Measurements from ENCODE around the gene ADD3. TPM values are rescaled to one million over a fixed set of nuclear protein-coding genes. Genes with fewer than 3 reads are reported as not detected.

Gene ADD3
- total and polyA plus RNA-seq, 2 of the 13 experiments (the other 11 are each of a cell fraction or from before 2014, with no cell fraction given), result 44.7 to 57.5 TPM

DNA sequence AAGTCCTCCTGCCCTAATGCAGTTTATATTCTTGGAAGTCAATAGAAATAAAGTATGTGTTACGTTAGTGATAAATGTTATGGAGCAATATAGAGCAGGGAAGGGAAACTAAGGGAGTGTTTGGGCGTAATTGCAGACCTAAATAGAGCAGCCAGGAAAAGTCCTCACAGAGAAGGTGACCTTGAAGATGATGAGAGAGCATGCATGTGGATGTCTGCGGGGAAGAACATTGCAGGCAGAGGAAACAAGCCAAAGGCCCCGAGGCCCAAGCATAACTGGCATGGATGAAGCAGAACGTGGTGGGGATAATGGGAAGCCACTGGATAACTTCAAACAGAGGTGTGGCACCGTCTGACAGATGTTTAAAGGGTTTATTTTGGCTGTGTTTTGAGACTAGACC lies 12.5 kb downstream of the ADD3 start:
- Histone ChIP-seq H3K36me3 (replicated peaks in 1 of 2; ENCODE audit: control insufficient read depth in 1 of 2, insufficient read depth in 2 of 2, low read length in 2 of 2) (no peaks in the 10 kb centered on the region; a peak in 1 of 5 replicates), H3K4me2 (ENCODE audit: low read depth, low read length) (no peak overlapping the region), H2AFZ (ENCODE audit: low read length) (no peak overlapping the region), H3K9ac (ENCODE audit: insufficient read depth, low read depth, low read length) (no peak overlapping the region), H3K9me3 (ENCODE audit: low read length) (no peaks in the 10 kb centered on the region), H3K27me3 (ENCODE audit: control insufficient read depth in 1 of 2, insufficient read depth in 2 of 2, low read length in 2 of 2) (no peaks in the 10 kb centered on the region), H4K20me1 (ENCODE audit: insufficient read depth, low read length) (peaks cover 5% of the 10 kb centered on the region; the same call in 1 of the 2 replicates), H3K4me1 (ENCODE audit: insufficient read depth, low read length) (0 out of 2 replicates have a peak, but pooled peaks cover 4% of the 10 kb centered on the region), H3K79me2 (ENCODE audit: insufficient read depth, low read length) (peaks cover 74% of the 10 kb centered on the region), H3K4me3 (replicated peaks in 1 of 3; ENCODE audit: insufficient read depth in 1 of 3, low read depth in 2 of 3, low read length in 3 of 3) (no peak overlapping the region), H3K27ac (ENCODE audit: extremely low read length, insufficient read depth, low read length) (no peak overlapping the region)
- POLR2A ChIA-PET, result no interaction called here
- no peak for ATAC-seq
- BruUV-seq (replicated peaks), result no TSS peak
- 97% methylated on average over 6 of the region's 6 CpGs for WGBS (ENCODE audit: low lambda C conversion rate)
- intact Hi-C loops (cut with micrococcal nuclease; ENCODE audit: unreplicated experiment), result no loop called here
- in situ Hi-C loops (cut with HindIII; ENCODE audit: extremely low pct_ligation_motif_present, low pct_unique_long_range_greater_than_20kb), result loop anchor here (25.0 kb wide), 1 partner anchor 133 kb away; no protein-coding TSS in a partner anchor
- CTCF ChIA-PET (ENCODE audit: low intra/inter-chr PET ratio, low total read pairs), result no interaction called here
- TF ChIP-seq ZSCAN25 (CRISPR knock-in tag; IDR thresholded peaks at IDR 0.05), result no peak
- no peak for TF ChIP-seq NCOA5 (CRISPR knock-in tag; IDR thresholded peaks at IDR 0.05)
- TF ChIP-seq ZNF547 (CRISPR knock-in tag; IDR thresholded peaks at IDR 0.05), result no peak
- TF ChIP-seq ZKSCAN1 (IDR thresholded peaks at IDR 0.05; ENCODE audit: low read length), result no peak
- no peak for TF ChIP-seq SCMH1 (CRISPR knock-in tag; IDR thresholded peaks at IDR 0.05; ENCODE audit: borderline replicate concordance)
- no peak for TF ChIP-seq ZNF83 (CRISPR knock-in tag; IDR thresholded peaks at IDR 0.05; ENCODE audit: borderline replicate concordance)
- TF ChIP-seq, protein P1, sequence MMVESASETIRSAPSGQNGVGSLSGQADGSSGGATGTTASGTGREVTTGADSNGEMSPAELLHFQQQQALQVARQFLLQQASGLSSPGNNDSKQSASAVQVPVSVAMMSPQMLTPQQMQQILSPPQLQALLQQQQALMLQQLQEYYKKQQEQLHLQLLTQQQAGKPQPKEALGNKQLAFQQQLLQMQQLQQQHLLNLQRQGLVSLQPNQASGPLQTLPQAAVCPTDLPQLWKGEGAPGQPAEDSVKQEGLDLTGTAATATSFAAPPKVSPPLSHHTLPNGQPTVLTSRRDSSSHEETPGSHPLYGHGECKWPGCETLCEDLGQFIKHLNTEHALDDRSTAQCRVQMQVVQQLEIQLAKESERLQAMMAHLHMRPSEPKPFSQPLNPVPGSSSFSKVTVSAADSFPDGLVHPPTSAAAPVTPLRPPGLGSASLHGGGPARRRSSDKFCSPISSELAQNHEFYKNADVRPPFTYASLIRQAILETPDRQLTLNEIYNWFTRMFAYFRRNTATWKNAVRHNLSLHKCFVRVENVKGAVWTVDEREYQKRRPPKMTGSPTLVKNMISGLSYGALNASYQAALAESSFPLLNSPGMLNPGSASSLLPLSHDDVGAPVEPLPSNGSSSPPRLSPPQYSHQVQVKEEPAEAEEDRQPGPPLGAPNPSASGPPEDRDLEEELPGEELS (CRISPR knock-in tag; IDR thresholded peaks at IDR 0.05), result no peak
- no peak for TF ChIP-seq ZKSCAN8 (CRISPR knock-in tag; IDR thresholded peaks at IDR 0.05; ENCODE audit: borderline replicate concordance)
- TF ChIP-seq KDM3A (CRISPR knock-in tag; IDR thresholded peaks at IDR 0.05; ENCODE audit: low read depth), result no peak
- TF ChIP-seq, protein P2, sequence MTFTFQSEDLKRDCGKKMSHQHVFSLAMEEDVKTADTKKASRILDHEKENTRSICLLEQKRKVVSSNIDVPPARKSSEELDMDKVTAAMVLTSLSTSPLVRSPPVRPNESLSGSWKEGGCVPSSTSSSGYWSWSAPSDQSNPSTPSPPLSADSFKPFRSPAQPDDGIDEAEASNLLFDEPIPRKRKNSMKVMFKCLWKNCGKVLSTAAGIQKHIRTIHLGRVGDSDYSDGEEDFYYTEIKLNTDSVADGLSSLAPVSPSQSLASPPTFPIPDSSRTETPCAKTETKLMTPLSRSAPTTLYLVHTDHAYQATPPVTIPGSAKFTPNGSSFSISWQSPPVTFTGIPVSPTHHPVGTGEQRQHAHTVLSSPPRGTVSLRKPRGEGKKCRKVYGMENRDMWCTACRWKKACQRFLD (CRISPR knock-in tag; IDR thresholded peaks at IDR 0.05; ENCODE audit: borderline replicate concordance), result no peak
- TF ChIP-seq HMG20A (CRISPR knock-in tag; IDR thresholded peaks at IDR 0.05; ENCODE audit: borderline replicate concordance), result no peak
- no peak for TF ChIP-seq HNF4G (IDR thresholded peaks at IDR 0.05; ENCODE audit: borderline replicate concordance, low read depth, low read length)
- TF ChIP-seq HNF4G (CRISPR knock-in tag; IDR thresholded peaks at IDR 0.05; ENCODE audit: borderline replicate concordance, low read depth), result no peak
- TF ChIP-seq NFIB (CRISPR knock-in tag; IDR thresholded peaks at IDR 0.05; ENCODE audit: borderline replicate concordance), result no peak
- no peak for TF ChIP-seq ZNF225 (CRISPR knock-in tag; IDR thresholded peaks at IDR 0.05)
- TF ChIP-seq ZSCAN12 (CRISPR knock-in tag; IDR thresholded peaks at IDR 0.05), result no peak
- no peak for TF ChIP-seq ARNT2 (CRISPR knock-in tag; IDR thresholded peaks at IDR 0.05; ENCODE audit: low read depth)
- no peak for TF ChIP-seq RFX1 (IDR thresholded peaks at IDR 0.05)
- TF ChIP-seq ZNF224 (CRISPR knock-in tag; IDR thresholded peaks at IDR 0.05), result no peak
- TF ChIP-seq SRSF4 (IDR thresholded peaks at IDR 0.05; ENCODE audit: low read depth, low read length, poor library complexity, severe bottlenecking), result no peak
- TF ChIP-seq, protein P3, sequence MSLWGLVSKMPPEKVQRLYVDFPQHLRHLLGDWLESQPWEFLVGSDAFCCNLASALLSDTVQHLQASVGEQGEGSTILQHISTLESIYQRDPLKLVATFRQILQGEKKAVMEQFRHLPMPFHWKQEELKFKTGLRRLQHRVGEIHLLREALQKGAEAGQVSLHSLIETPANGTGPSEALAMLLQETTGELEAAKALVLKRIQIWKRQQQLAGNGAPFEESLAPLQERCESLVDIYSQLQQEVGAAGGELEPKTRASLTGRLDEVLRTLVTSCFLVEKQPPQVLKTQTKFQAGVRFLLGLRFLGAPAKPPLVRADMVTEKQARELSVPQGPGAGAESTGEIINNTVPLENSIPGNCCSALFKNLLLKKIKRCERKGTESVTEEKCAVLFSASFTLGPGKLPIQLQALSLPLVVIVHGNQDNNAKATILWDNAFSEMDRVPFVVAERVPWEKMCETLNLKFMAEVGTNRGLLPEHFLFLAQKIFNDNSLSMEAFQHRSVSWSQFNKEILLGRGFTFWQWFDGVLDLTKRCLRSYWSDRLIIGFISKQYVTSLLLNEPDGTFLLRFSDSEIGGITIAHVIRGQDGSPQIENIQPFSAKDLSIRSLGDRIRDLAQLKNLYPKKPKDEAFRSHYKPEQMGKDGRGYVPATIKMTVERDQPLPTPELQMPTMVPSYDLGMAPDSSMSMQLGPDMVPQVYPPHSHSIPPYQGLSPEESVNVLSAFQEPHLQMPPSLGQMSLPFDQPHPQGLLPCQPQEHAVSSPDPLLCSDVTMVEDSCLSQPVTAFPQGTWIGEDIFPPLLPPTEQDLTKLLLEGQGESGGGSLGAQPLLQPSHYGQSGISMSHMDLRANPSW (CRISPR knock-in tag; IDR thresholded peaks at IDR 0.05; ENCODE audit: borderline replicate concordance), result no peak
- no peak for FAIRE-seq
- DNase-seq (ENCODE audit: low spot score), result no peak

All from HepG2 (cell line).